AG08396 (cell line): Measurements from ENCODE around the gene GNLY.

Experiments
- DNase-seq: peaks from one replicate; pipeline ENCODE4 v3.0.0; 2012; ENCODE audit warnings: low spot score, mixed read lengths

Gene GNLY

DNA sequence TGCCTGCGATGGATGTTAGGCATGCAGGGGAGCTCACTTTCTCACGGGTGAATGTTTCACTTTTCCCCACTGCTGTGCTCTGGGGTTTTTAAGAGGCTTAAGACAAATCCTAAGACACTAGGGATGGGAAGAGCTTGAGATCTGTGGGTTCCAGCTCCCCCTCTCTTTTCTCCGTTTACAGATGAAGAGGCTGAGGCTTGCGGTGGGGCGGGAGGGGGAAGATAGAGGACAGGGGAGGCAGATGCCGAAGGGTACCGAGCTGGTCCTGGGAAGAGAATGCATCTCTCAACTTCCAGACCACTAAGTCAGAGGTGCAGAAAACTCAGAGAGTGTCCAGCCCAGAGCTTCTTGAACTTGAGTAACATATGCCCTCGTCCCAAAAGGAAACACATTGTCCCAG lies 51.5 kb downstream of the GNLY start:
- DNase-seq, result no peak

DNA sequence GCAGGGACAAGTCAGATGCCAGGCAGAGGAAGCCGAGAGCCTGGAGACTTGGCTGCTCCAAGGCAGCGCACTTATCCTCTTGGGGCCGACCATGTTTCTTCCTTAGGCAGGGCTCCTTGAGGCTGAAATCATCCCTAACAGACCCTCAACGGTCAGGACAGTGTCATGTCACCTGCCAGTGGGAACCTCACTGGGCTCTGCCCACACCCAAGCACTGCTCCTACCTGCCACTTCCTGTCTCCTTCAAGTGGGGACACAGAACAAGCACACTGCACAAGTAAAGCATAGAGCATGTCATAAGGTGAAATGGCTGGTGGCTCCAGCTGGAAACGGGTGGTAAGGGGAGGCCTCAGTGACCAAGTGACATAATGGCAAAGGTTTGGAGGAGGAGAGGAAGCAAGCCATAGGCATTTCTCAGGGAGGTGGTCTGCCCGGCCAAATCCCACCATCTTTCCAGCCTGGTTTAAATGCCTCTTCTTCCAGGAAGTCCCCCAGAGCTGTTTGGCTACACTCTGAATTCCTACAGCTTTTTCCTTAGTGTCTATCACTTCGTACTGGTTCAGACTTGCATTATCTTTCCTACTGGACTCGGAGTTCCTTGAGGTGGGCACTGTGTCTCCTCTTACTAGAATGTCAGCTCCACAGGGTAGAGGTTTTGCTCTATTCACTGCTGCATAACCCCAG lies 52.3 kb downstream of the GNLY start:
- no peak for DNase-seq

GRCh38 chr2:85747441-85747840 lies 53.3 kb downstream of the GNLY start:
- DNase-seq, result no peak

DNA sequence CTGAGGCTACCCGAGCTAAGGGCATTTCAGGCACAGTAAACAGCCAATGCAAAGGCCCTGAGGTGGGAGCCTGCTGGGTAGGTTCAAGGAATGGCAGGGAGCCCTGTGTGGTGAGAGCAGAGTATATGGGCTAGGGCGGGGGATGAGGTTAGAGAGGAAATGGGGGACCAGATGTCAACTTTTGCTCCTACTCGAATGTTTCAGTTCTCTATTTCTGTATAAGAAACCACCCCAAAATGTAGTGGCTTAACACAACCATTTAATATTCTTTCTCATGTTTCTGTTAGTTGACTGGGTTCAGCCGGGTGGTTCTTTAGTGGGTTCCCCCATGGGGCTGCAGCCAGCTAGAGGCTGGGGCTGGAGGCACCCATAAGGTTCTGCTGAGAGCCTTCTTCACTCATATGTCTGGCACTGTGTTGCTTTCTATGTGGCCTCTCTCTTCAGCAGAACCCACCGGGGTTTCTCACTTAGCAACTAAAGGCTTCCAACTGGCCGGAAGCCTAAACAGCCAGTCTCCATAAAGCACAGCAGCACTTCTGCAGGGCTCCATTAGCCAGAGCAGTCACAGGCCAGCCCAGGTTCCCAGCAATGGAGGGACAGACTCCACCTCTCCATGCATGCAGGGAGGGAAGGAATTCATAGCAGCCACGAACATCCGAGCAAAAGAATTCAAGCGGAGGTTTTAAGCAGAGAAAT lies 54.0 kb downstream of the GNLY start:
- no peak for DNase-seq
